ENCODE data around the gene ACADS. TPM values are rescaled to one million over a fixed set of nuclear protein-coding genes. Genes with fewer than 3 reads are reported as not detected.
A peak's percentile ranks its signal among the peaks of the same experiment; 100 is the strongest.

ACADS gene
- total and polyA plus RNA-seq, 2 of the 8 experiments (the other 6 are each of a cell fraction or from before 2014, with no cell fraction given), result 4.9 to 7.5 TPM

DNA sequence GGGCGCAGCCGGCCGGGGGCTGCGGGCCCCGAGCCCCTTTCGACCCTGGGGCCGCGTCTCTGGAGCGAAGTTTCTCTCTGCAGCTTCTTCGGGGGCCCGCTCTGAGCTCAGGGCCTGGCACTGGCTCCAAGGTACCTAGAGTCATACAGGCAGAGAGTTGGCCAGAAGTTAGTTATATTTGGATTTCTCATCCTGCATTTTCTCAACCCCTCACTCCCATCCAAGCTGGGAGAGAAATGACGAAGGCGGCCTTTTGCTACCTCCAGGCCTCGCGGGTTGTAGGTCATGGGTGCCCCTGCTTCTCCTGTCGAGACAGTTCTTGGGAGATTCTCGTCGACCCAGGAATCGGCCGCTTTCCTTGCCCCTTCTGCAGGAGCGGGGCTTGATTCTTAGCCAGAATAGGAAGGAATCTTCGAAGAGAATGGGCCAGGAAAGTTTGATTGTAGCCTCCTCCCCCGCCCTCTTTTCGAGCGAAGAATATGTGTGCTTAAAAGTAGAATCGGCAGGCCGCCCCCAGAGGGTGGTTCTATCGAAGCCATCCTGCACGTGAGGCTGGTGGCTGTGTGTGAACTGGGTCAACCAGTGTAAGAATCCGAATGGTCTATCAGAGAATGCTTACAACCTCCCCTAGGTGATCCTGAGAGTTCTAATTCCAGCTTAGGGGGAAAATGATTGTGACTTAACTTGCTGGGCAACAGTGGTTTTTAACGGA, 37.9 kb upstream of the ACADS start:
- no peak for TF ChIP-seq SIN3A (conservative IDR thresholded peaks at IDR 0.05 in 1 of 2, IDR thresholded peaks at IDR 0.05 in 1 of 2; ENCODE audit: low read depth in 1 of 2, low read length in 2 of 2)
- TF ChIP-seq EZH2 (IDR thresholded peaks at IDR 0.05; ENCODE audit: low read depth, low read length, severe bottlenecking), result no peak
- TF ChIP-seq, protein P1, sequence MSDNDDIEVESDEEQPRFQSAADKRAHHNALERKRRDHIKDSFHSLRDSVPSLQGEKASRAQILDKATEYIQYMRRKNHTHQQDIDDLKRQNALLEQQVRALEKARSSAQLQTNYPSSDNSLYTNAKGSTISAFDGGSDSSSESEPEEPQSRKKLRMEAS (IDR thresholded peaks at IDR 0.05), result peak; percentile 55
- no peak for TF ChIP-seq SP4 (IDR thresholded peaks at IDR 0.05; ENCODE audit: low read length)
- ChIA-PET CTCF (ENCODE audit: partially characterized antibody) (interaction anchor here (1.0 to 10.4 kb wide), 5 partner anchors 10 to 108 kb away, joined by 4 to 87 read pairs (median 7); no protein-coding TSS in a partner anchor), POLR2A (ENCODE audit: partially characterized antibody) (interaction anchor here (0.7 to 4.5 kb wide), 6 partner anchors 12 to 397 kb away, joined by 3 to 28 read pairs (median 8); partner anchors contain the start of genes COQ5 and POP5)
- Histone ChIP-seq H3K23me2 (ENCODE audit: low read depth, low read length) (peaks cover 16% of the 10 kb centered on the region), H3K4me1 (replicated peaks in 1 of 4; ENCODE audit: control insufficient read depth in 3 of 4, insufficient read depth in 4 of 4, low read length in 3 of 4) (peaks cover 3 to 15% (median 7%) of the 10 kb centered on the region in 4 experiments; a peak in 5 of 7 replicates), H3K4ac (replicated peaks; ENCODE audit: insufficient read length, low read depth, low read length) (no peak overlapping the region), H3K23ac (ENCODE audit: insufficient read length) (no peak overlapping the region), H3K79me1 (ENCODE audit: low read depth, low read length) (peaks cover 8% of the 10 kb centered on the region; the same call in 1 of the 2 replicates), H3K27ac (ENCODE audit: low read depth, low read length) (0 out of 2 replicates have a peak overlapping the region, but pooled peaks have one; percentile 49), H3K9ac (replicated peaks in 1 of 4; ENCODE audit: extremely low read depth in 1 of 4, low read depth in 3 of 4, low read length in 3 of 4) (peak overlapping the region; percentile 60 to 91 (median 72)), H3K56ac (replicated peaks; ENCODE audit: insufficient read length, low read depth, low read length) (peak overlapping the region; percentile 52), H4K20me1 (replicated peaks in 1 of 2; ENCODE audit: control insufficient read depth in 1 of 2, insufficient read depth in 2 of 2, low read length in 2 of 2) (peaks cover 15 to 19% of the 10 kb centered on the region in 2 experiments), H3K4me3 (ENCODE audit: extremely low read depth in 1 of 4, insufficient read depth in 2 of 4, low read depth in 3 of 4, low read length in 4 of 4) (peak overlapping the region; percentile 74 to 93 (median 90)), H3K36me3 (ENCODE audit: control insufficient read depth in 2 of 4, insufficient read depth in 4 of 4, low read length in 3 of 4) (no peaks in the 10 kb centered on the region), H2BK12ac (ENCODE audit: low read depth, low read length) (no peak overlapping the region), H3K79me2 (ENCODE audit: control insufficient read depth in 1 of 2, insufficient read depth in 2 of 2, low read length in 2 of 2) (peaks cover 43 to 56% of the 10 kb centered on the region in 2 experiments), H2AFZ (ENCODE audit: low read length) (no peak overlapping the region), H3K9me3 (ENCODE audit: insufficient read depth in 2 of 2, low read depth in 1 of 2, low read length in 1 of 2) (no peaks in the 10 kb centered on the region), H3K4me2 (ENCODE audit: insufficient read depth in 1 of 2, low read depth in 2 of 2, low read length in 2 of 2) (peak overlapping the region; percentile 87 to 96), H3K27me3 (replicated peaks in 1 of 4; ENCODE audit: control insufficient read depth in 3 of 4, extremely low read depth in 1 of 4, insufficient read depth in 3 of 4, low read length in 3 of 4) (no peaks in the 10 kb centered on the region), H2AK5ac (ENCODE audit: low read depth, low read length) (no peak overlapping the region), H2BK20ac (ENCODE audit: low read length) (no peak overlapping the region), H2BK15ac (ENCODE audit: low read length) (no peak overlapping the region), H2BK120ac (replicated peaks; ENCODE audit: low read depth, low read length) (no peak overlapping the region), H4K8ac (ENCODE audit: extremely low read depth, insufficient read depth, low read length) (peak overlapping the region; percentile 71; the same call in 1 of the 2 replicates), H4K5ac (ENCODE audit: insufficient read length, low read depth, low read length) (no peak overlapping the region), H2BK5ac (ENCODE audit: low read depth, low read length) (0 out of 2 replicates have a peak overlapping the region, but pooled peaks have one; percentile 56), H3K14ac (ENCODE audit: insufficient read length) (no peak overlapping the region), H3K18ac (ENCODE audit: extremely low read depth, low read length) (no peak overlapping the region; the same call in 1 of the 2 replicates), H4K91ac (replicated peaks; ENCODE audit: insufficient read length, low read length) (no peak overlapping the region)
- FAIRE-seq, result no peak
- 2% methylated on average over 31 of the region's 31 CpGs; no CpG with 5 or more reads in 1 of the 2 experiments for WGBS, 2 experiments (ENCODE audit: extremely low coverage in 1 of 2, insufficient coverage in 1 of 2, insufficient read length in 1 of 2, insufficient replicate concordance in 2 of 2, low coverage in 1 of 2, low lambda C conversion rate in 2 of 2, missing lambda C conversion rate in 1 of 2)
- DNase-seq (ENCODE audit: low read depth in 1 of 2, low spot score in 2 of 2), result no peak
